ENCODE results near the gene CXCL9. TPM values are rescaled to one million over a fixed set of nuclear protein-coding genes. Genes with fewer than 3 reads are reported as not detected.

The CXCL9 gene
- total RNA-seq, 1 donor from 2014 or later, result 0.22 TPM

DNA sequence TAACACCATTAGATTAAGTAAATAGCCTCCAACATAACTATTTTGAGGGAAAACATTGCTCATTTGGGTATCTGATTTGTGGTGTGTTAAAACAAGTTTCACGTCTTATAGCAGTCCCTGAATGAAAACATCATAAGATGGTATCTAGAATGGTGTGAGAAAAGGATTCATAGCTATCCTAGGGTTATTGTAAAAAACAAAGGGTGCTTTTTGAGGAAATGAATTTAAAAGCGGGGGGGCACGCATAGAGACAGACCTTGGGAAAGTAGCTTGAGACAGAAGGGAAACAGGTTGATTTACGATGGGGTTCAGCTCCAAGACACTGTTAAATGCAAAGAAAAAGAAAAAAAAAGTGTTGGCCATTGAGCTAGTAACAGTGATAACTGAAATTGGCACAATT, 16.8 kb upstream of the CXCL9 start:
- Histone ChIP-seq H3K4me3 (no peak overlapping the region), H3K4me1 (no peaks in the 10 kb centered on the region), H3K27ac (replicated peaks) (no peak overlapping the region), H3K36me3 (no peaks in the 10 kb centered on the region), H3K27me3 (ENCODE audit: low read depth) (no peaks in the 10 kb centered on the region), H3K9me3 (replicated peaks) (no peaks in the 10 kb centered on the region)
- TF ChIP-seq, protein P1, sequence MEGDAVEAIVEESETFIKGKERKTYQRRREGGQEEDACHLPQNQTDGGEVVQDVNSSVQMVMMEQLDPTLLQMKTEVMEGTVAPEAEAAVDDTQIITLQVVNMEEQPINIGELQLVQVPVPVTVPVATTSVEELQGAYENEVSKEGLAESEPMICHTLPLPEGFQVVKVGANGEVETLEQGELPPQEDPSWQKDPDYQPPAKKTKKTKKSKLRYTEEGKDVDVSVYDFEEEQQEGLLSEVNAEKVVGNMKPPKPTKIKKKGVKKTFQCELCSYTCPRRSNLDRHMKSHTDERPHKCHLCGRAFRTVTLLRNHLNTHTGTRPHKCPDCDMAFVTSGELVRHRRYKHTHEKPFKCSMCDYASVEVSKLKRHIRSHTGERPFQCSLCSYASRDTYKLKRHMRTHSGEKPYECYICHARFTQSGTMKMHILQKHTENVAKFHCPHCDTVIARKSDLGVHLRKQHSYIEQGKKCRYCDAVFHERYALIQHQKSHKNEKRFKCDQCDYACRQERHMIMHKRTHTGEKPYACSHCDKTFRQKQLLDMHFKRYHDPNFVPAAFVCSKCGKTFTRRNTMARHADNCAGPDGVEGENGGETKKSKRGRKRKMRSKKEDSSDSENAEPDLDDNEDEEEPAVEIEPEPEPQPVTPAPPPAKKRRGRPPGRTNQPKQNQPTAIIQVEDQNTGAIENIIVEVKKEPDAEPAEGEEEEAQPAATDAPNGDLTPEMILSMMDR (IDR thresholded peaks at IDR 0.05; ENCODE audit: borderline replicate concordance), result no peak
- intact Hi-C loops (cut with micrococcal nuclease), result no loop called here
- no peak for DNase-seq

DNA sequence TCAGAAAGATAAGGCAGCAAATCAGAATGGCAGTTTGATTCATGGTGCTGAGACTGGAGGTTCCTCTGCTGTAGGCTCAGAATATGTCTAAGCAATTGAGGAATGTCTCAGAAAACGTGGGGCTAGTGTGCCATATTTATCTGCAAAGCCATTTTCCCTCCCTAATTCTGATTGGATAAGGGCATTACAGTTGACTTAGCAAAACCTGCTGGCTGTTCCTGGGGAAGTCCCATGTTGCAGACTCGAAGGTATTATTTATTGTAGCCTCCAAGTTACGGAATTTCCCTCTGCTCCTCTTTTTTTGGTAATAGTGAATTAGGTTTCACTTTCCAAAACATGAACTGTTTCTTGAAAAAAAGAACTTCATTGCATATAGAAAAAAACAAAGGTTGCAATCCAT, 16.1 kb upstream of the CXCL9 start, which contains the start of gene CXCL10:
TSS of gene CXCL10 (minus strand) at position 109 of the 400 bp plus-strand sequence. CDS start at position 43, 66 bp downstream.
- Histone ChIP-seq H3K9me3 (replicated peaks) (no peaks in the 10 kb centered on the region), H3K27ac (replicated peaks) (no peak within 1 kb of the TSS), H3K4me3 (no peak within 1 kb of the TSS), H3K27me3 (ENCODE audit: low read depth) (no peaks in the 10 kb centered on the region), H3K4me1 (no peaks in the 10 kb centered on the region), H3K36me3 (no peaks in the 10 kb centered on the region)
- TF ChIP-seq, protein P1 (IDR thresholded peaks at IDR 0.05; ENCODE audit: borderline replicate concordance), result no peak
- intact Hi-C loops (cut with micrococcal nuclease), result no loop called here
- no peak for DNase-seq

DNA sequence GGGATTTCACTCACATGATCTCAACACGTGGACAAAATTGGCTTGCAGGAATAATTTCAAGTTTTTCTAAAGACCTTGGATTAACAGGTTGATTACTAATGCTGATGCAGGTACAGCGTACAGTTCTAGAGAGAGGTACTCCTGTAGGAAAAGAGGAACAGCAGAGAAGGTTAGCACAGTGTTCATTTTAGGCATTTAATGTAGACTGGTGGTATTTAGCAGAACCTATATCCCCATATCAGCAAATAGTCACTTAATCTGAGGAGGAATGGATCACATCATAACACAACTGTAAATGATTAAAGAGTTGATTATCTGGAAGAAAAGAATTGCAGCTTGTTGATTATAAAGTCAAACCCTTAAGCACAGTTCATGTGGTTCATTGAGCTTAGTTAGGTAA, 15.4 kb upstream of the CXCL9 start:
- H3K4me3 ChIP-seq, result no peak overlapping the region
- intact Hi-C loops (cut with micrococcal nuclease), result no loop called here
- no peak overlapping the region for H3K27ac ChIP-seq (replicated peaks)

DNA sequence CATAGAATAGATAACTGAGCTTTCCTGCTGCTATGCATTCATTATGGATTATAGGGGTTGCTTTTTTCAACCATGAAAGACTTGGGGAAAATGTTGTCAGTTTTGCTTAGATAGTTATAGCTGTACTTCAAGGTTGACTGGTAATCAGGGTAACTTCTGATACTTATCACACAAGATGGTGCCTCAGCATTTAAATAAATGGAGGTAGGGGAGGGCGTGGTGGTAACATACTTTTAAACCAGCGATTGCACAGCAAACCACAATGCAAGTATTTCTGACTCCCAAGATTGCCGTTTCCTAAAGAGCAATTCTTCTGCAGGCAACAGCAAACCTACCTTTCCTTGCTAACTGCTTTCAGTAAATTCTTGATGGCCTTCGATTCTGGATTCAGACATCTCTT, 14.7 kb upstream of the CXCL9 start:
- intact Hi-C loops (cut with micrococcal nuclease), result no loop called here
- H3K9me3 ChIP-seq (replicated peaks), result no peaks in the 10 kb centered on the region
- TF ChIP-seq, protein P1 (IDR thresholded peaks at IDR 0.05; ENCODE audit: borderline replicate concordance), result no peak
- H3K4me3 ChIP-seq, result no peak overlapping the region
- no peaks in the 10 kb centered on the region for H3K36me3 ChIP-seq
- H3K4me1 ChIP-seq, result no peaks in the 10 kb centered on the region
- no peak for DNase-seq
- no peak overlapping the region for H3K27ac ChIP-seq (replicated peaks)
- H3K27me3 ChIP-seq (ENCODE audit: low read depth), result no peaks in the 10 kb centered on the region

More for the DNA sequence above, 15.4 kb upstream of the CXCL9 start:
- no peaks in the 10 kb centered on the region for H3K27me3 ChIP-seq (ENCODE audit: low read depth)
- DNase-seq, result no peak
- no peaks in the 10 kb centered on the region for H3K36me3 ChIP-seq
- H3K9me3 ChIP-seq (replicated peaks), result no peaks in the 10 kb centered on the region
- TF ChIP-seq, protein P1 (IDR thresholded peaks at IDR 0.05; ENCODE audit: borderline replicate concordance), result no peak
- H3K4me1 ChIP-seq, result no peaks in the 10 kb centered on the region

DNA sequence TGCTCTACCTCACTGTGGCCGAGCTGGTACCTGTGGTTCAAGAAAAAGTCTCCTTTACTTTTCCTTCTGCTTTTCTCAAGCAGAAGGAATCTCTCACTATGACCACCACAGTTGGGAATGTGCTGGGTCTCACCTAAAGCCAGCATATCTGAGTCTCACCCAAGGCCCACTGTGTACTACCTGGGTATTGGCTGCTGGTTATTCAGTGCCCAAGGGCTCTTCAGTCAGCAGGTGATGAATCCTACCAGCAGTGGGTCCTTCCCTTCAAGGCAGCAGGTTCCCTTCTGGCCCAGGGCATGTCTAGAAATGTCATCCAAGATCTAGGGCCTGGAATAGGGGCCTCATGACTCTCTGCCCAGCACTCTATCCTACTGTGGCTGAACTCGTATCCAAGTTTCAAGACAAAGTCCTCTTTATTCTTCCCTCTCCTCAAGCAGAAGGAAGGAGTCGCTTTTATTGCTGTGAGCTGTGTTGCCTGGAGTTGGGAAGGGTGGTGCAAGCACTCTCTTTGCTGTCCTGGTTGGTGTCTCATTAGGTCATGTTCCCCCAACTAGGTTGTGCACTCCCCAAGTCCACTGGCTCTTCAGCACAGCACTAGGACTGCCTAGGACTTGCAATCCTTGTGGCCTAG, 9.9 kb upstream of the CXCL9 start:
- no peak for DNase-seq
- Histone ChIP-seq H3K27me3 (ENCODE audit: low read depth) (no peaks in the 10 kb centered on the region), H3K27ac (replicated peaks) (no peak overlapping the region), H3K9me3 (replicated peaks) (no peaks in the 10 kb centered on the region), H3K4me1 (peaks cover 5% of the 10 kb centered on the region), H3K36me3 (no peaks in the 10 kb centered on the region), H3K4me3 (no peak overlapping the region)
- intact Hi-C loops (cut with micrococcal nuclease), result no loop called here
- TF ChIP-seq, protein P1 (IDR thresholded peaks at IDR 0.05; ENCODE audit: borderline replicate concordance), result no peak

Measured in left ventricle myocardium inferior (tissue), 1 donor.